Measurements from ENCODE around the gene PLPP4. TPM values are rescaled to one million over a fixed set of nuclear protein-coding genes. Genes with fewer than 3 reads are reported as not detected.

The PLPP4 gene
- total and polyA plus RNA-seq, 2 donors (not counting 1 experiment from before 2014, with no cell fraction given), result 0.22 to 1.2 TPM

- no peaks in the 10 kb centered on the region for H3K9me3 ChIP-seq (ENCODE audit: control insufficient read depth, insufficient read depth, low read depth, low read length)
- no peaks in the 10 kb centered on the region for H3K36me3 ChIP-seq (ENCODE audit: control insufficient read depth, insufficient read depth, low read length)
- no peak overlapping the region for H3K27ac ChIP-seq (ENCODE audit: insufficient read depth, low read length)
- no peaks in the 10 kb centered on the region for H3K4me1 ChIP-seq (ENCODE audit: control insufficient read depth, extremely low read depth, insufficient read depth, low read length)
- H2AFZ ChIP-seq (ENCODE audit: low read length), result no peak overlapping the region
- H3K9ac ChIP-seq (ENCODE audit: insufficient read depth, low read length), result no peak overlapping the region
- H3K27me3 ChIP-seq (ENCODE audit: control insufficient read depth, insufficient read depth, low read length), result no peaks in the 10 kb centered on the region
- no peak overlapping the region for H3K4me2 ChIP-seq (ENCODE audit: extremely low read depth, insufficient read depth, low read length)
- no peaks in the 10 kb centered on the region for H3K79me2 ChIP-seq (ENCODE audit: control insufficient read depth, insufficient read depth, low read length)
- TF ChIP-seq CTCF (conservative IDR thresholded peaks at IDR 0.05 in 1 of 2, IDR thresholded peaks at IDR 0.05 in 1 of 2; ENCODE audit: low read depth in 1 of 2, low read length in 2 of 2), result no peak
- TF ChIP-seq EZH2 (IDR thresholded peaks at IDR 0.05; ENCODE audit: low read length, missing control alignments), result no peak
- H4K20me1 ChIP-seq (ENCODE audit: control insufficient read depth, extremely low read depth, insufficient read depth, low read length), result no peaks in the 10 kb centered on the region
- DNase-seq (ENCODE audit: low read depth in 2 of 2), result peak in 1 of 2 donors; percentile 67
- H3K4me3 ChIP-seq (replicated peaks in 1 of 4; ENCODE audit: control extremely low read depth in 1 of 4, insufficient read depth in 1 of 4, low read depth in 3 of 4, low read length in 4 of 4), result no peak overlapping the region
Measured at GRCh38 chr10:120492346-120492745, 35.3 kb downstream of the PLPP4 start.

- DNase-seq (ENCODE audit: low read depth in 2 of 2), result no peak
- no peak overlapping the region for H3K27ac ChIP-seq (ENCODE audit: insufficient read depth, low read length)
- no peaks in the 10 kb centered on the region for H3K79me2 ChIP-seq (ENCODE audit: control insufficient read depth, insufficient read depth, low read length)
- H3K9ac ChIP-seq (ENCODE audit: insufficient read depth, low read length), result no peak overlapping the region
- no peak overlapping the region for H2AFZ ChIP-seq (ENCODE audit: low read length)
- H3K36me3 ChIP-seq (ENCODE audit: control insufficient read depth, insufficient read depth, low read length), result no peaks in the 10 kb centered on the region
- no peaks in the 10 kb centered on the region for H4K20me1 ChIP-seq (ENCODE audit: control insufficient read depth, extremely low read depth, insufficient read depth, low read length)
- no peak overlapping the region for H3K4me3 ChIP-seq (replicated peaks in 1 of 4; ENCODE audit: control extremely low read depth in 1 of 4, insufficient read depth in 1 of 4, low read depth in 3 of 4, low read length in 4 of 4)
- no peaks in the 10 kb centered on the region for H3K4me1 ChIP-seq (ENCODE audit: control insufficient read depth, extremely low read depth, insufficient read depth, low read length)
- no peak overlapping the region for H3K4me2 ChIP-seq (ENCODE audit: extremely low read depth, insufficient read depth, low read length)
- H3K27me3 ChIP-seq (ENCODE audit: control insufficient read depth, insufficient read depth, low read length), result no peaks in the 10 kb centered on the region
- no peak for TF ChIP-seq CTCF (conservative IDR thresholded peaks at IDR 0.05 in 1 of 2, IDR thresholded peaks at IDR 0.05 in 1 of 2; ENCODE audit: low read depth in 1 of 2, low read length in 2 of 2)
- TF ChIP-seq EZH2 (IDR thresholded peaks at IDR 0.05; ENCODE audit: low read length, missing control alignments), result no peak
- H3K9me3 ChIP-seq (ENCODE audit: control insufficient read depth, insufficient read depth, low read depth, low read length), result no peaks in the 10 kb centered on the region
Measured at GRCh38 chr10:120493411-120494312, 36.6 kb downstream of the PLPP4 start.

GRCh38 chr10:120494313-120494710 lies 37.3 kb downstream of the PLPP4 start:
- Histone ChIP-seq H3K36me3 (ENCODE audit: control insufficient read depth, insufficient read depth, low read length) (no peaks in the 10 kb centered on the region), H2AFZ (ENCODE audit: low read length) (no peak overlapping the region), H3K9me3 (ENCODE audit: control insufficient read depth, insufficient read depth, low read depth, low read length) (no peaks in the 10 kb centered on the region), H3K27me3 (ENCODE audit: control insufficient read depth, insufficient read depth, low read length) (no peaks in the 10 kb centered on the region), H3K4me3 (replicated peaks in 1 of 4; ENCODE audit: control extremely low read depth in 1 of 4, insufficient read depth in 1 of 4, low read depth in 3 of 4, low read length in 4 of 4) (no peak overlapping the region), H4K20me1 (ENCODE audit: control insufficient read depth, extremely low read depth, insufficient read depth, low read length) (no peaks in the 10 kb centered on the region), H3K4me2 (ENCODE audit: extremely low read depth, insufficient read depth, low read length) (no peak overlapping the region), H3K4me1 (ENCODE audit: control insufficient read depth, extremely low read depth, insufficient read depth, low read length) (no peaks in the 10 kb centered on the region), H3K27ac (ENCODE audit: insufficient read depth, low read length) (no peak overlapping the region), H3K79me2 (ENCODE audit: control insufficient read depth, insufficient read depth, low read length) (no peaks in the 10 kb centered on the region), H3K9ac (ENCODE audit: insufficient read depth, low read length) (no peak overlapping the region)
- no peak for DNase-seq (ENCODE audit: low read depth in 2 of 2)
- TF ChIP-seq CTCF (conservative IDR thresholded peaks at IDR 0.05 in 1 of 2, IDR thresholded peaks at IDR 0.05 in 1 of 2; ENCODE audit: low read depth in 1 of 2, low read length in 2 of 2) (no peak), EZH2 (IDR thresholded peaks at IDR 0.05; ENCODE audit: low read length, missing control alignments) (no peak)

All from fibroblast of lung (primary cell).